ENCODE results near the gene CSRP3. TPM values are rescaled to one million over a fixed set of nuclear protein-coding genes. Genes with fewer than 3 reads are reported as not detected.
"Not testable (repeated sequence)": the region's sequence is repeated elsewhere in the genome, so short reads cannot be mapped to it uniquely, and the experiment has no call there.

CSRP3 gene
- total RNA-seq, 1 donor from 2014 or later = not detected

GRCh38 chr11:19162951-19163505, 38.8 kb downstream of the CSRP3 start:
- Mint-ChIP-seq H3K4me1 (no peaks in the 10 kb centered on the region), H3K4me3 (no peak overlapping the region), H3K27ac (ENCODE audit: unreplicated experiment) (no peak overlapping the region), H3K27me3 (ENCODE audit: low read depth) (no peaks in the 10 kb centered on the region), H3K36me3 (ENCODE audit: low read depth) (peaks cover 8% of the 10 kb centered on the region), H3K9me3 (no peaks in the 10 kb centered on the region)
- no peak for TF ChIP-seq CTCF (conservative IDR thresholded peaks at IDR 0.05)
- DNase-seq (ENCODE audit: low read depth, low spot score) = no peak

GRCh38 chr11:19161651-19162050, 40.1 kb downstream of the CSRP3 start:
- Mint-ChIP-seq H3K27ac (ENCODE audit: unreplicated experiment) (no peak overlapping the region), H3K4me3 (no peak overlapping the region), H3K9me3 (no peaks in the 10 kb centered on the region), H3K4me1 (no peaks in the 10 kb centered on the region), H3K27me3 (ENCODE audit: low read depth) (no peaks in the 10 kb centered on the region), H3K36me3 (ENCODE audit: low read depth) (peaks cover 8% of the 10 kb centered on the region)
- no peak for DNase-seq (ENCODE audit: low read depth, low spot score)
- no peak for TF ChIP-seq CTCF (conservative IDR thresholded peaks at IDR 0.05)

- peaks cover 8% of the 10 kb centered on the region for H3K36me3 Mint-ChIP-seq (ENCODE audit: low read depth)
- no peaks in the 10 kb centered on the region for H3K9me3 Mint-ChIP-seq
- no peaks in the 10 kb centered on the region for H3K27me3 Mint-ChIP-seq (ENCODE audit: low read depth)
- H3K4me3 Mint-ChIP-seq = no peak overlapping the region
- TF ChIP-seq CTCF (conservative IDR thresholded peaks at IDR 0.05) = no peak
- DNase-seq (ENCODE audit: low read depth, low spot score) = no peak
- H3K4me1 Mint-ChIP-seq = no peaks in the 10 kb centered on the region
- no peak overlapping the region for H3K27ac Mint-ChIP-seq (ENCODE audit: unreplicated experiment)
Measured at GRCh38 chr11:19160847-19161246, 40.9 kb downstream of the CSRP3 start.

- H3K36me3 Mint-ChIP-seq (ENCODE audit: low read depth) = peaks cover 15% of the 10 kb centered on the region
- no peaks in the 10 kb centered on the region for H3K9me3 Mint-ChIP-seq
- no peaks in the 10 kb centered on the region for H3K4me1 Mint-ChIP-seq
- no peak for TF ChIP-seq CTCF (conservative IDR thresholded peaks at IDR 0.05)
- no peak overlapping the region for H3K27ac Mint-ChIP-seq (ENCODE audit: unreplicated experiment)
- no peak for DNase-seq (ENCODE audit: low read depth, low spot score)
- H3K27me3 Mint-ChIP-seq (ENCODE audit: low read depth) = no peaks in the 10 kb centered on the region
- H3K4me3 Mint-ChIP-seq = no peak overlapping the region
Measured at GRCh38 chr11:19156892-19157291, 44.9 kb downstream of the CSRP3 start.

- Mint-ChIP-seq H3K4me3 (no peak overlapping the region), H3K27me3 (ENCODE audit: low read depth) (no peaks in the 10 kb centered on the region)
- no peak for TF ChIP-seq CTCF (conservative IDR thresholded peaks at IDR 0.05)
Measured at GRCh38 chr11:19145319-19145718, 56.5 kb downstream of the CSRP3 start.

GRCh38 chr11:19136884-19137283, 64.9 kb downstream of the CSRP3 start:
- not testable (repeated sequence) for H3K4me3 Mint-ChIP-seq; DNase-seq (ENCODE audit: low read depth, low spot score); H3K27ac Mint-ChIP-seq (ENCODE audit: unreplicated experiment); H3K4me1 Mint-ChIP-seq; H3K27me3 Mint-ChIP-seq (ENCODE audit: low read depth)
- Mint-ChIP-seq H3K36me3 (ENCODE audit: low read depth) (peaks cover 30% of the 10 kb centered on the region), H3K9me3 (peaks cover 16% of the 10 kb centered on the region)

More at GRCh38 chr11:19145319-19145718, 56.5 kb downstream of the CSRP3 start:
- Mint-ChIP-seq H3K9me3 (peaks cover 4% of the 10 kb centered on the region), H3K27ac (ENCODE audit: unreplicated experiment) (no peak overlapping the region), H3K4me1 (no peaks in the 10 kb centered on the region), H3K36me3 (ENCODE audit: low read depth) (peaks cover 9% of the 10 kb centered on the region)
- no peak for DNase-seq (ENCODE audit: low read depth, low spot score)

All from neural crest cell (in vitro differentiated cells).